ENCODE measurements around the gene PLEKHA1. TPM values are rescaled to one million over a fixed set of nuclear protein-coding genes. Genes with fewer than 3 reads are reported as not detected.

PLEKHA1 gene
- total and polyA plus RNA-seq, 2 of the 13 experiments (the other 11 are each of a cell fraction or from before 2014, with no cell fraction given) = 32.2 to 53.3 TPM

DNA sequence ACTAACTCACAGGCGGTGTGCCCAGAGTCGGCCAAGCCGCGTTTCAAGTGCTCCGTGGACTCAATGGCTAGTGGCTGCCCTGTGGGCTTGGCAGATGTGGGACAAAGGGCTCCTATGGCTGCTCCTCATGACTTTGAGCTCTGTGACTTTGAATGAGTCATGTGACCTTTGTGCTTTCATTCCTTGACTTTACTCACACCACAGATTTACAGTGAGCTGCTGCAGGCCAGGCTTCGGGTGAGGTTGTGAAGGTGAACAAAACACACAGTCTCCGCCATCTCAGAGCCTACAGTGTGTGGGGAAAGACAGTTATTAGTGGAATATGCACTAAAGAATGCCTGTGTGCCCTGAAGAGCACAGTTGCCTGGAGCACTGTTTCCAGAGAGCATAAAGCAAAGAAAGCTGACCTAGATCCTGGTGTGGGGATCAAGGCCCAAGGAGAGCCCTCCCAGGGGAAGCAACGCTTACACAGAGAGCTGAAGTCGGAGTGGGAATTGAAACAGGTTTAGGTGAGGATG, 29.7 kb upstream of the PLEKHA1 start (continued):
- TF ChIP-seq ZNF318 (CRISPR knock-in tag; IDR thresholded peaks at IDR 0.05) (no peak), SALL2 (CRISPR knock-in tag; IDR thresholded peaks at IDR 0.05) (peak; percentile 67), ZNF570 (CRISPR knock-in tag; IDR thresholded peaks at IDR 0.05; ENCODE audit: borderline replicate concordance) (no peak), AGO1 (IDR thresholded peaks at IDR 0.05; ENCODE audit: low read depth, low read length, poor library complexity, severe bottlenecking) (no peak), CC2D1A (CRISPR knock-in tag; IDR thresholded peaks at IDR 0.05) (no peak), SRSF9 (IDR thresholded peaks at IDR 0.05; ENCODE audit: borderline replicate concordance, insufficient read depth, low read depth, low read length, poor library complexity, severe bottlenecking) (no peak), DNMT3B (CRISPR knock-in tag; conservative IDR thresholded peaks at IDR 0.05) (no peak), ZNF260 (CRISPR knock-in tag; IDR thresholded peaks at IDR 0.05; ENCODE audit: borderline replicate concordance, low read depth) (no peak), CENPX (CRISPR knock-in tag; IDR thresholded peaks at IDR 0.05) (no peak), ZBTB2 (CRISPR knock-in tag; IDR thresholded peaks at IDR 0.05; ENCODE audit: low read depth) (no peak), POLR2AphosphoS5 (IDR thresholded peaks at IDR 0.05; ENCODE audit: low read depth, low read length) (peak; percentile 60), ZNF883 (CRISPR knock-in tag; IDR thresholded peaks at IDR 0.05; ENCODE audit: not compliant biosample characterization) (no peak), SMARCE1 (IDR thresholded peaks at IDR 0.05; ENCODE audit: borderline replicate concordance) (no peak), EP300 (IDR thresholded peaks at IDR 0.05; ENCODE audit: low read depth in 2 of 2, low read length in 2 of 2) (peak in 1 of 2 experiments; percentile 71; a peak in 2 of 4 replicates), EP300 (CRISPR knock-in tag; IDR thresholded peaks at IDR 0.05; ENCODE audit: borderline replicate concordance) (no peak; the same call in 1 of the 2 replicates), TERF1 (CRISPR knock-in tag; IDR thresholded peaks at IDR 0.05) (no peak), MTF1 (CRISPR knock-in tag; IDR thresholded peaks at IDR 0.05) (no peak)
- TF ChIP-seq, protein P1, sequence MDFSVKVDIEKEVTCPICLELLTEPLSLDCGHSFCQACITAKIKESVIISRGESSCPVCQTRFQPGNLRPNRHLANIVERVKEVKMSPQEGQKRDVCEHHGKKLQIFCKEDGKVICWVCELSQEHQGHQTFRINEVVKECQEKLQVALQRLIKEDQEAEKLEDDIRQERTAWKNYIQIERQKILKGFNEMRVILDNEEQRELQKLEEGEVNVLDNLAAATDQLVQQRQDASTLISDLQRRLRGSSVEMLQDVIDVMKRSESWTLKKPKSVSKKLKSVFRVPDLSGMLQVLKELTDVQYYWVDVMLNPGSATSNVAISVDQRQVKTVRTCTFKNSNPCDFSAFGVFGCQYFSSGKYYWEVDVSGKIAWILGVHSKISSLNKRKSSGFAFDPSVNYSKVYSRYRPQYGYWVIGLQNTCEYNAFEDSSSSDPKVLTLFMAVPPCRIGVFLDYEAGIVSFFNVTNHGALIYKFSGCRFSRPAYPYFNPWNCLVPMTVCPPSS (IDR thresholded peaks at IDR 0.05) = no peak
